Tibial nerve (tissue), 4 donors: ENCODE data around the gene COL6A5. TPM values are rescaled to one million over a fixed set of nuclear protein-coding genes. Genes with fewer than 3 reads are reported as not detected.

Source experiments
- DNase-seq, 2 donors: peaks; one replicate each; pipeline ENCODE4 v3.0.0-alpha.2; 2019; ENCODE audit warnings: low spot score in 2 of 2
- H3K27ac ChIP-seq, 4 donors: fragments of 200-600 bp; sonication (generic) in 3 of 4; one replicate each; pipeline ENCODE4 v1.5.1; 2017 to 2019; ENCODE audit warnings: mild to moderate bottlenecking in 1 of 4
- H3K27me3 ChIP-seq, 2 donors: fragments of 200-600 bp; sonication (generic) in 1 of 2; one replicate each; pipeline versions ENCODE4 v1.5.1 to v1.6.0; 2017 to 2019
- H3K36me3 ChIP-seq, 3 donors: fragments of 200-600 bp; sonication (generic); one replicate each; pipeline ENCODE4 v1.5.1; 2018 to 2019
- H3K4me1 ChIP-seq, 4 donors: fragments of 200-600 bp; sonication (generic) in 3 of 4; one replicate each; pipeline ENCODE4 v1.5.1; 2017 to 2019
- H3K4me3 ChIP-seq, 4 donors: fragments of 200-600 bp; sonication (generic) in 3 of 4; one replicate each; pipeline ENCODE4 v1.5.1; 2017 to 2019; ENCODE audit warnings: mild to moderate bottlenecking in 1 of 4, moderate library complexity in 1 of 4
- H3K9me3 ChIP-seq, 4 donors: fragments of 200-600 bp; sonication (generic) in 3 of 4; one replicate each; pipeline ENCODE4 v1.5.1; 2017 to 2019
- CTCF ChIP-seq, 5 experiments: fragments of 200-600 bp in 3 of 5; fragments of 450-650 bp in 2 of 5; sonication (generic) in 3 of 5; IDR thresholded peaks; one replicate each; pipeline ENCODE4 v1.5.1; 2016 to 2019; ENCODE audit warnings: antibody characterized with exemption in 5 of 5, mild to moderate bottlenecking in 3 of 5, moderate library complexity in 2 of 5
- EP300 ChIP-seq, 2 donors: sonication (generic); formaldehyde crosslinking; IDR thresholded peaks; one replicate each; pipeline ENCODE4 v1.6.1; 2017; ENCODE audit warnings: antibody characterized with exemption in 2 of 2, mild to moderate bottlenecking in 1 of 2
- POLR2A ChIP-seq, 2 donors: fragments of 450-650 bp; IDR thresholded peaks; one replicate each; pipeline ENCODE4 v1.6.1; 2017; ENCODE audit warnings: antibody characterized with exemption in 2 of 2, mild to moderate bottlenecking in 2 of 2, moderate library complexity in 2 of 2
- WGBS, 2 donors: methylation state at CpG; one replicate each; pipeline ENCODE4 v1.1.5; 2018; 5-methylcytosine and 5-hydroxymethylcytosine counted together
- total RNA-seq, 4 donors: library from RNA; depleted of rRNA; stranded (reverse); fragments of >200 nt; gene quantifications; one replicate each; pipeline ENCODE4 v1.1.0, GENCODE V29; 2016

The COL6A5 gene, protein sequence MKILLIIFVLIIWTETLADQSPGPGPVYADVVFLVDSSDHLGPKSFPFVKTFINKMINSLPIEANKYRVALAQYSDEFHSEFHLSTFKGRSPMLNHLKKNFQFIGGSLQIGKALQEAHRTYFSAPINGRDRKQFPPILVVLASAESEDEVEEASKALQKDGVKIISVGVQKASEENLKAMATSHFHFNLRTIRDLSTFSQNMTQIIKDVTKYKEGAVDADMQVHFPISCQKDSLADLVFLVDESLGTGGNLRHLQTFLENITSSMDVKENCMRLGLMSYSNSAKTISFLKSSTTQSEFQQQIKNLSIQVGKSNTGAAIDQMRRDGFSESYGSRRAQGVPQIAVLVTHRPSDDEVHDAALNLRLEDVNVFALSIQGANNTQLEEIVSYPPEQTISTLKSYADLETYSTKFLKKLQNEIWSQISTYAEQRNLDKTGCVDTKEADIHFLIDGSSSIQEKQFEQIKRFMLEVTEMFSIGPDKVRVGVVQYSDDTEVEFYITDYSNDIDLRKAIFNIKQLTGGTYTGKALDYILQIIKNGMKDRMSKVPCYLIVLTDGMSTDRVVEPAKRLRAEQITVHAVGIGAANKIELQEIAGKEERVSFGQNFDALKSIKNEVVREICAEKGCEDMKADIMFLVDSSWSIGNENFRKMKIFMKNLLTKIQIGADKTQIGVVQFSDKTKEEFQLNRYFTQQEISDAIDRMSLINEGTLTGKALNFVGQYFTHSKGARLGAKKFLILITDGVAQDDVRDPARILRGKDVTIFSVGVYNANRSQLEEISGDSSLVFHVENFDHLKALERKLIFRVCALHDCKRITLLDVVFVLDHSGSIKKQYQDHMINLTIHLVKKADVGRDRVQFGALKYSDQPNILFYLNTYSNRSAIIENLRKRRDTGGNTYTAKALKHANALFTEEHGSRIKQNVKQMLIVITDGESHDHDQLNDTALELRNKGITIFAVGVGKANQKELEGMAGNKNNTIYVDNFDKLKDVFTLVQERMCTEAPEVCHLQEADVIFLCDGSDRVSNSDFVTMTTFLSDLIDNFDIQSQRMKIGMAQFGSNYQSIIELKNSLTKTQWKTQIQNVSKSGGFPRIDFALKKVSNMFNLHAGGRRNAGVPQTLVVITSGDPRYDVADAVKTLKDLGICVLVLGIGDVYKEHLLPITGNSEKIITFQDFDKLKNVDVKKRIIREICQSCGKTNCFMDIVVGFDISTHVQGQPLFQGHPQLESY (N-terminal part only)
- total RNA-seq = not detected

GRCh38 chr3:130345487-130346079 is at the start of gene COL6A5:
Gene COL6A5 (plus strand): TSS chr3:130345672. CDS start chr3:130373639, 27,967 bp downstream.
- no peak within 1 kb of the TSS for H3K4me3 ChIP-seq
- H3K9me3 ChIP-seq = peaks cover 0 to 4% (median 0%) of the 10 kb centered on the region in 4 donors
- no peak within 1 kb of the TSS for H3K27ac ChIP-seq
- WGBS, 2 donors = 2 to 3% methylated on average over 12 to 33 of the region's 41 CpGs
- H3K36me3 ChIP-seq = no peaks in the 10 kb centered on the region
- no peak for DNase-seq
- H3K27me3 ChIP-seq = peaks cover 0 to 23% of the 10 kb centered on the region in 2 donors
- peaks cover 0 to 8% (median 0%) of the 10 kb centered on the region in 4 donors for H3K4me1 ChIP-seq
- TF ChIP-seq CTCF (IDR thresholded peaks at IDR 0.05) (no peak), POLR2A (IDR thresholded peaks at IDR 0.05) (no peak), EP300 (IDR thresholded peaks at IDR 0.05) (no peak)

- 40 to 46% methylated on average over 2 of the region's 2 CpGs for WGBS, 2 donors
- no peak for TF ChIP-seq EP300 (IDR thresholded peaks at IDR 0.05)
- no peak for TF ChIP-seq CTCF (IDR thresholded peaks at IDR 0.05)
- TF ChIP-seq POLR2A (IDR thresholded peaks at IDR 0.05) = no peak
Observed at GRCh38 chr3:130299531-130299930, 45.9 kb upstream of the COL6A5 start.

GRCh38 chr3:130300888-130301287 is 44.6 kb upstream of the COL6A5 start:
- H3K9me3 ChIP-seq = no peaks in the 10 kb centered on the region
- no peak for DNase-seq
- H3K36me3 ChIP-seq = no peaks in the 10 kb centered on the region
- WGBS, 2 donors = 92% methylated on average over 11 of the region's 11 CpGs
- H3K27ac ChIP-seq = no peak overlapping the region
- no peak overlapping the region for H3K4me3 ChIP-seq
- no peaks in the 10 kb centered on the region for H3K27me3 ChIP-seq
- TF ChIP-seq EP300 (IDR thresholded peaks at IDR 0.05) (no peak), POLR2A (IDR thresholded peaks at IDR 0.05) (no peak), CTCF (IDR thresholded peaks at IDR 0.05) (no peak)
- H3K4me1 ChIP-seq = no peaks in the 10 kb centered on the region

More at GRCh38 chr3:130299531-130299930, 45.9 kb upstream of the COL6A5 start:
- DNase-seq = no peak
- H3K9me3 ChIP-seq = peaks cover 0 to 3% (median 0%) of the 10 kb centered on the region in 4 donors
- H3K27me3 ChIP-seq = no peaks in the 10 kb centered on the region
- H3K4me1 ChIP-seq = no peaks in the 10 kb centered on the region
- no peaks in the 10 kb centered on the region for H3K36me3 ChIP-seq
- no peak overlapping the region for H3K4me3 ChIP-seq
- H3K27ac ChIP-seq = no peak overlapping the region

DNA sequence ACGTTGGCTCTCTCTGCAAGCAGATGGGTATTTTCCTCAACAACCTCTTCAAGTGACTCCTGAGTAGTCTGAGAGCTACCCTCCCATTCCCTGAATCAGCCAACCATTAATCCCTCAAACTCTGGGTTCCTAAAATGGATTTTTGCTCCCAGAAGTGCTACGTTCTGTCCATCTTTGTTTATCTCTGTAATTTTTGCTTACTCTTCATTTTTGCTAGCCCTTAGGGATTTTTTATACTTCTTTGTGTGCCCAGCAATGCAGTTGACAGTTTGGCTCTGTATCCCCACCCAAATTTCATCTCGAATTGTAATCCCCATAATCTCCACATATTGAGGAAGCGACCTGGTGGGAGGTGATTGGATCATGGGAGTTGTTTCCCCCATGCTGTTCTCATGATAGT is 35.4 kb upstream of the COL6A5 start:
- Histone ChIP-seq H3K36me3 (no peaks in the 10 kb centered on the region), H3K27me3 (no peaks in the 10 kb centered on the region), H3K27ac (no peak overlapping the region), H3K9me3 (no peaks in the 10 kb centered on the region), H3K4me1 (no peaks in the 10 kb centered on the region), H3K4me3 (no peak overlapping the region)
- WGBS, 2 donors = 68 to 77% methylated on average over 4 of the region's 4 CpGs
- no peak for DNase-seq
- TF ChIP-seq EP300 (IDR thresholded peaks at IDR 0.05) (no peak), POLR2A (IDR thresholded peaks at IDR 0.05) (no peak), CTCF (IDR thresholded peaks at IDR 0.05) (no peak)
